ENCODE measurements around the gene DUSP15.
A peak's percentile ranks its signal among the peaks of the same experiment; 100 is the strongest.

DUSP15 gene, protein sequence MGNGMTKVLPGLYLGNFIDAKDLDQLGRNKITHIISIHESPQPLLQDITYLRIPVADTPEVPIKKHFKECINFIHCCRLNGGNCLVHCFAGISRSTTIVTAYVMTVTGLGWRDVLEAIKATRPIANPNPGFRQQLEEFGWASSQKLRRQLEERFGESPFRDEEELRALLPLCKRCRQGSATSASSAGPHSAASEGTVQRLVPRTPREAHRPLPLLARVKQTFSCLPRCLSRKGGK

DNA sequence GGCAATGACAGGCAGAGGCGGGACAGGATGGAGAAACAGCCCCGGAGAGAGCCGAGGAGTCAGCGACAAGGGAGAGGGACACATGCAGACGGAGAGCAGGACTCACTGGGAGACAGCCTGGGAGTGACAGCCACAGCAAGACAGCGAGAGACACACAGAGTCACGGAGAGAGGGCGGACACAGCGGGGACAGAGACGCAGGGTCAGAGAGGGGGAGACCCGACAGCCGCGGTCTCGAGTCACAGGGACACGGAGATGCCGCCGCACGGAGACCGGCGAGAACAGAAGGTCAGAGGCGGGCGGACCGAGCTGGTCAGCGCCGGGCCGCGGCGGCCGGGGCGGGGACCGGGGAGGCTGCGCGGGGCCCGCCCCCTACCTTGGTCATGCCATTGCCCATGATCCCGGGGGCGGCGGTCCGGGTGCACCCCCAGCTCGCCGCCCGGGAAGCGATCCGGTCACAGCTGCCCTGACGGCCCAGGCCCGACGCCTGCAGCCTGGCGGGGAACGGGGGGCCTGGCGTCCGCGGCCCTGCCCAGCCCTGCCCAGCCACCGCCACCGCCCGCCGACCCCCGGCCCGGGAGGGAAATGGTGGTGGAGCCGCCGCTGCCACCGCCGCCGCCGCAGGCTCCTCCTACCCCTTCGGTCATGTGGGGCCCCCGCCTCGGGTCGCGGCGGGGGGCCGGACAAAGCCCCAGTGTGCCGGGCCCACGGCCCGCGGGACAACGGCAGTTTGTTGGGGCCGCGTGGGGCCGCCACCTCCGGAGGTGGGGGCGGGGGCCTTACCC lies at the start of gene DUSP15, which contains the start of gene TTLL9:
Gene DUSP15 (minus strand): TSS at position 586 of the 784 bp plus-strand sequence. CDS start 190 bp downstream, at position 396.
Gene TTLL9 (plus strand): TSS at position 693 of the 784 bp plus-strand sequence. CDS start 493 bp downstream, outside the sequence.
- no peak for DNase-seq

DNA sequence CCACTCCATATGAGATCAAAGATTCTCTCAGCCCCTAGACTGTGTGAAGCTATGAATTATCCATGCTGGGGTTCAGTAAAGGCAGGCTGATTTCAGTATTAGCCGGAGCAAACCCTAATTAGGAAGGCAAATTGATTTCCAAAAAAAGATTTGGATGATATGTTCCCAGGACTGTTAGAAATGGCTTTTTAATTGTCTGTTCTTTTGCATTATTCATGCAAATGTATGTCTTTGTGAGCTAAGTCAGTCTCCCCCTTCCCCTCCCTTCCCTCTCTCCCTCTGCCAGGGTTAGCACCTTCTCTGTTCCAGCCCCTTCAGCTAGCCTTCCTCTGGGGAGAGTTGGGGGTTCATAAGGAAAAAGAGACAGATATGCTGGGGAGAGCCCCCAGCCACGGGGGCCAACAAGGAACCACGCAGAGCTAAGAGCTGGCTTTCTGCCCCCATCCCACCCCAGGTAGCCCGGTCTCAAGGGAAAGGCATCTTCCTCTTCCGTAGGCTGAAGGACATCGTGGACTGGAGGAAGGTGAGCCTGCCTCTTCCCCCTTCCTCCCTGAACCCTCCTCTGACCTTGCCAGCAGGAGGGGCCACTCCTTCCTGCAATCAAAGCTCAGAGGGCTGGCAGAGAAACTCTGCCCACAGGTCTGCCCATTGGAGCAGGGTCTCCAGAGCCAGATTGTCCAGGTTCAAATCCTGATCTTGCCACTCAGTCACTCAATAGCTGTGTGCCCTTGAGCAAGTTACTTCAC lies 49.3 kb upstream of the DUSP15 start:
- DNase-seq: no peak

DNA sequence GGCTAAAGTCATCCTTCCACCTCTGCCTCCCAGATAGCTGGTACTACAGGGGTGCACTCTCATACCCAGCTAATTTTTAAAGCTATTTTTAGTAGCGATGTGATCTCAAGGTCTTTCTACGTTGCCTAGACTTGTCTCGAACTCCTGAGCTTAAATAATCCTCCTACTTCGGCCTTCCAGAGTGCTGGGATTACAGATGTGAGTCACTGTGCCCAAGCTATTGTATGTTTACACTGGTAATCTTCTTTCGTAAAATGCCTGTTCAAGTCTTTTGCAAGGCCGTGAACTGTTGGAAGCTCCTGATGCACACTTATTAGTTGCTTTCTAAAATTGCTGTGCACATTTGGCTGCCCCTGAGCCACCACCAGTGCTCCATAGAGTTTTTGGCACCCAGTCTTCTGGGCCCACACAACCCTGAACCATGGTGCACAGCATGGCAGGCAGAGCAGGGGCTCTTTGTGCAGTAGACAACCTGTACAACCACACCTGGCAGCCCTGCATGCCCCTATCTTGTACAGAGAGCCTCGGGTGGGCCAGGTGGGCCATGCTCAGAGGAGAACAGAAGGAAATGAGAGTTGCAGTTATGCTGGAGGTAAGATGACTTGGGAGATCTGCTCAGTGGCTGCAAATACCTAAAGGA lies 48.3 kb upstream of the DUSP15 start:
- DNase-seq: no peak

DNA sequence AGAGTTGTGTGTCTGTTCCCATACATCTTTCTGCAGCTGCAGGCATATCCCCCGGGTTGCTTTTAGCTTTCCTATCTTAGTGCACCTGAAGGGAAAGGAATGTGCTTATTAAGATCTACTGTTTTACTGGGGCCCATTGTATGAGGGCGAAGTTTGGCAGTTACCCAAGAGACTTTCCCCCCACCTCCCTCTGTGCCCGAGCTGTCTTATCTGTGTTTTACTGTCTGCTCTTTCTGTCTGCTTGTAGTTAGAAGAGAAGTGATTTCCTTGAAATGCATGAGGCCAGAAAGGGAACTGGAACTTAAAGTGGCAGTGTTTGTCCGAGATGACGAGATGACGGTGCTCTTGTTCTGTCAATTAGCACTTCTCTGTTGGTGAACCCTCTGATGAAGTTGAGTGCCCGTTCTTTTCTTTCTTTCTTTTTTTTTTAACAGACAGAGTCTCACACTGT lies 47.7 kb upstream of the DUSP15 start:
- DNase-seq: peak; percentile 32

DNA sequence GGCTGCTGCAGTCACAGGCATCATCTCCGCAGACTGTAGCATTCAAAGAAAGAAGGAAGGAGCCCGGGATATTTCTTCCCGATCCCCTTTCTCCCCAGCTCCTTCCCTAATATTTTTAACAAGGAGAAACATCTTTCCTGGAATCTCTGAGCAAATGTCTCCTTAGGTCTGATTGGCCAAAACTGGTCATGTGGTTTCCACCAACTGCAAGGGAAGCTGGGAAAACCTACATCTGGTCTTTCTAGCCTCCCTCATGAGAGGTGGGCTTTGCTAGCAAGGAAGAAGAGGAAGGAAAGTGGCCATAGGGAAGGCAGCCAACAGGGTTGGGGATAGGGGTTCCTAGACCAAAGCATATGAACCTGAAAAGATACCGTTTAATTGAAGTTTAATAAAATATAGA lies 46.4 kb upstream of the DUSP15 start:
- DNase-seq: no peak

DNA sequence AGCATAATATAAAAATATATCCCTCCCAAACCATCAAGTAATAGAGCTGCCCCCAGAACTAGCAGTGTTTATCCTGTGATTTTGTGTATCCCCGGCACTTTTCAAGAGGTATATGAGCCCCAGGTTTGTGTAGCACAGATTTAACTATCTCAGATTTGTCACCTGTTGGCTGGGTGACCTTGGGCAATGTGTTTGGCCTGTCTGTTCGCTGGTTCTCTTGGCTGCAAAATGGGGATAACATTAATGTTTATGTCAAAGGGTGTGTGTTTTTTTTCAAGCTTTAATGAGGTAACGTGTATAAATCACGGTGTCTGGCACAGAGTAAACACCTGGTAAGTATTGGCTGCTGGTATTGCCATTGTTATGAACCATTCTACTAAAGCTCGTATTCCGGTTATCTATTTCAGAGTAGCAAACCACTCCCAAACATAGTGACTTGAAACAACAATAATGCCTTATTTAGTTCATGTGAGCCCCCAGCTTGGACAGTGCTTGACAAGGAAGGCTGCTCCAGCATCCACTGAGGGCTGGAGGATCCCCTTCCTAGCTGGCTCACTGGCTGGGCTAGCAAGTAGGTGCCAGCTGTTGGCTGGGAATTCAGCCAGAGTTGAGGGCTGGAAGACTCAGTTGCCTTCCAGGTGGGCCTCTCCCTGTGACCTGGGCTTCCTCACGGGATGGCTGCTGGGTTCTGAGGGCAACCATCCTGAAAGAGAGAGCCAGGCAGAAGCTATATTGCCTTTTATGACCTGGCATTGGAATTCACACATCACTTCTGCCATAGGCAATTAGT lies 45.4 kb upstream of the DUSP15 start:
- no peak for DNase-seq

DNA sequence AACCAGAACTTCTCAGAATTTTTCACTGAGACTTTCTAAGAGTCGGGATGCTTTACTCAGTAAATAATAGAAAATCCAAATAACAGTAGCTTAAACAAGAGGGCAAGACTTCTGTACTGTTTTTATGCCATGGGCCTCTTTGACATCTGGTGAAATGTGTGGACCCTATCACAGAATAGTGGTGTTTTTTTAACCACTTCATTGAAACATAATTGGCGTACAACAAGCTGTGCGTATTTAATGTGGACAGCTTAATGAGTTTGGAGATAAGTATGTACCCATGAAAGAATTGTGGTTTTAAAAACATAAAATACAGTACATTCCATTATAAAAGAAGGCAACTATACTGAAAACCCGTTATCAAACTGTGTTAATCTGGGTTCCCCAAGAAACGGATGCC lies 43.8 kb upstream of the DUSP15 start:
- DNase-seq: no peak

DNA sequence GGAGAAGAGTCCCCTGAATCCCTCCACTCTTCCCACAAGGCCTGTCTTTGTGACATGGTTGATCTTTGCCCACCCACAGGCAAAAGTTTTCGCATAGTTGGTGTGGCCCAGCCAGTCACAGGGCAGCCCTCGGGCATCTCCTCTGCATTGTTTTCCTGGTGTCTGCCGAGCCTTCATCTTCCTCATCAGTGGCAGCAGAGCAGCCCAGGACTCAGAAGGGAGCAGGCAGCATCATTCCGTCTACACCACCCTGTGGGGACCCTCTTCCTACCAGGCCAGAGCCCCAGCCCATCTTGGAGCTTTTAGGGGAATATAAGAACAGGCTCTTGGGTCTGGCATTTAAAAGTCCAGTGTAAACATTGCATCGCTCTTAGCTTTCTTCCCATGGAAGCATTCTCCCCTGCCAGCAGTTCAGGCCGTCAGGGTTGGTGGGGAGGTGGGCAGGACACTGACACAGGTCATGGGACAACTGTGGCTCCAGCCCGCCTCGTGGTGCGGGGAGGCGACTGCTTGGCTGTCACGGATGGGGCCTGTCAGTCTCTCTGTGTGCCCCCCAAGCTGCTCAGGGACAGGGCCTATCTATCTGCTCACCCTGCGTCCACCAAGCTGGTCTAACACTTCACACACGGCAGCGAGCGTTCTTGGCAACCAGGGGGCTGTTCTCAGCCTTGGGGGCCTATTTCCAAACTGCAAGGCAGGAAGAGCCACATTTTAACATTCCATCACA lies 43.3 kb upstream of the DUSP15 start:
- DNase-seq: no peak

DNA sequence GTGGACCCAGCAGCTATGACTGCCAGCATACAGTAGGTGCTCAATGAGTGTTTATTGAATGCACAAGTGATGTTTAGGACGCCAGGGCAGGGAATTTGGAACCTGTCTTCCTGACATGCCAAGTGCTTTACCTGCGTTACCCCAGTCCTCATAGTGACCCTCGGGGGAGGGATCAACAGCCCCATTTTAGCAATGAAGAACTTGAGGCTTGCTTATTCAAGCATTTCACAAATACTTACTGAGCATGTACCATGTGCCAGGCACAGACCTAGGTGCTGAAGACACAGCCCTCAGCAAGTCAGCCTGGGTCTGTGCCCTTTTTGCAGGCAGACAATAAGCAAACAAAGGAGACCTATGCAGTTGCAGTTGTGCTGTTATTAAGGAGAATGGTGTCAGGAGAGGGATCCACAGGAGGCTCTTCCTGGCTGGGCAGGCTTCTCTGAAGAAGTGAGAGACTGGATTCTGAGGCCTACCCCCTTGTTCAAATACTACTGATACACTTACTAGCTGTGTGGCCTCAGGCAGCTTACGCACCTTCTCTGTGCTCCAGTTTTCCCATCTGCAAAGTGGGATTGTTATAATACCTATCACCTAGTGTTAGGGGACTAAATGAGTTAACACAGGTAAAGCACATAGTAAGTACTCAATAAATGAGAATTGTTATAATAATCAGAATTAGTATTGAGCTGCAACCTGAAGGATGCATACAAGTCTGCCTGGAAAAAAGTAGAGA lies 39.9 kb upstream of the DUSP15 start:
- no peak for DNase-seq

DNA sequence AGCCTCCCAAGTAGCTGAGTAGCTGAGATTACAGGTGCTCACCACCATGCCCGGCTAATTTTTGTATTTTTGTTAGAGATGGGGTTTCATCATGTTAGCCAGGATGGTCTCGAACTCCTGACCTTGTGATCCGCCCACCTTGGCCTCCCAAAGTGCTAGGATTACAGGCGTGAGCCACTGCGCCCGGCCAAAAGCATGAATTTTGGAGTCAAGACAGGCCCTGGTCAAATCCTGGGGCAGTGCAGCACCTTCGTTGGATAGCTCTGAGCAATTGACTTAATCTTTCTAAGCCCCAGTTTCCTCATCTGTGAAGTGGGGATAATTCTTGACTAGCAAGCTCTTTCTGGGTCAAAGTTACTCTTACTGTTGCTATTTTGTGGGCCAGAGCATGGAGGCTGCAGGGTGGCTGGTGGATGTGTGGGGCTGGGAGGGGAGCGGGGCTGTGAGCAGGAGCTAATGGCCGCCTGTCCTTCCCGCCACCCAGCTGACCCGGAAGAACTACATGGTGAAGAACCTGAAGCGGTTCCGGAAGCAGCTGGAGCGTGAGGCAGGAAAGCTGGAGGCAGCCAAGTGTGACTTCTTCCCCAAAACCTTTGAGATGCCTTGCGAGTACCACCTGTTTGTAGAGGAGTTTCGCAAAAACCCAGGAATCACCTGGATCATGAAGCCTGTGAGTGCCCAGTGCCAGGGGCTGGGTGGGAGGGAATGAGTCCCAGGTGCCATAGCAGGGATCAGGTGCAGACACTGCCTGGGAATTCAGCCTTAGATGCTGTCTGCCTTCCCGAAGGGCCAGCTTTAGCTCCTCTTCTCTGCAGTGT lies 39.1 kb upstream of the DUSP15 start:
- no peak for DNase-seq

DNA sequence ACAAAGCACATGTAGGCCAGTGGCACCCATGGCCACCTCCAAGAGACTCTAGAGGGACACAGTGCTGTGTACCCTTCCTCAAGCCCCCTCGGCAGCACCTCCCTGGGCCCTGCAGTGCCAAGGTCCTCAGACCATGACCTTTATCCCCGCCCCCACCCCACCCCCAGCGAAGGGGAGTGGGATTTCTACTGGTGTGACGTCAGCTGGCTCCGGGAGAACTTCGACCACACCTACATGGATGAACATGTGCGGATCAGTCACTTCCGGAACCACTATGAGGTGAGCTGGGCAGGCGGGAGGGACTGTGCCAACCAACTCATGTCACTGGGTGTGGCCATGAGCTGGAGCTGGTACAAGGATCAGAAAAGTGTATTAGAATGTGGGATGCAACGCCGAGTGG lies 38.1 kb upstream of the DUSP15 start:
- no peak for DNase-seq

DNA sequence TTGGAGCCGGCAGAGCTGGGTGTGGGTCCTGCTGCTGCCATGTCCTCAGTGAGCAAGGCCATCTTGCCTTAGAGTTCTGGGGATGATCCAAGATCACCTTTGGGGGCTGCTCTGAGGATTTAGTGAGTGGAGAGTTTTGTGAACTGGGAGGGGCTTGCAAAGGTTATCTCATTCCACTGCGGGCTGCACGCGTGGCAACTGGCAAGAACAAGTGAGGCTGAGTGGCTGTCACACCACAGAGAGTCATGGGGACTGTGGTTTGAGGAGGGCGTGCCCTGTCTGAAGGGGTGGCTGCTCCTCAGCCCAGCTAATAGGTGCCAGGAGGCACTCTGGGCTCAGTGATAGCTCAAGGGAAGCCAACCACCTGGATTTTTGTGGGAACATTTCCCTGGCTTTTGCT lies 37.7 kb upstream of the DUSP15 start:
- no peak for DNase-seq

DNA sequence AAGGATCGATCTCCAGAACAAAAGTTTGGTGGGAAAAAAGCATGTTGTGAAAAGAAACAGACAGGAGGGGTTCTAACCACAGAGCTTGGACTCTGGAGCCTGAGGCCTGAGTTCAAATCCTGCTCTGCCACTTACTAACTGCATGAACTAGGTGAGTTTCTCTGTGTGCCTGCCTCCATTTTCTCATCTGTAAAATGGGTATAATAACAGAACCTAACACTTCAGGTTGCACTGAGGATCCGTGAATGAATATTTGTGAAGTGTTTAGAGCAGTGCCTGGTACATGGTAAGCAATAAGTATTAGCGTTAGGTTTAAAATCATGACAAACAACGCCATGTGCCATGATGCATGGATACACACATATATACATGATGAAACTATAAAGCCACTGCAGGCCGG lies 36.7 kb upstream of the DUSP15 start:
- no peak for DNase-seq

DNA sequence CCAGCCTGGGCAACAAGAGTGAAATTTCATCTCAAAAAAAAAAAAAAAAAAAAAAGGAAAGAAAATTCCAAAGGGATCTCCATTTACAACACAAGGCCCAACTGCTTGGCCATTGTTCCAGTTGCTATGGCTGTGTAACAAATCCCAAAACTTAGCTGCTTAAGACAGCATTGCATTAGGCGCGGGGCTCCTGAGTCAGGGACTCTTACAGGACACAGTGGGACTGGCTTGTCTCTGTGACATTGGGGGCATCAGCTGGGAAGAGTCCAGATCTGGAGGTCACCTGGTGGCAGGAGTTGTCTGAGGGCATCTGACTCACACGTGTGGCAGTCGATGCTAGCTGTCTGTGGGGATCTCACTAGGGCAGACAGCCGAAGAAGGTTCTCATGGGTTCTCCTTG lies 35.7 kb upstream of the DUSP15 start:
- no peak for DNase-seq

DNA sequence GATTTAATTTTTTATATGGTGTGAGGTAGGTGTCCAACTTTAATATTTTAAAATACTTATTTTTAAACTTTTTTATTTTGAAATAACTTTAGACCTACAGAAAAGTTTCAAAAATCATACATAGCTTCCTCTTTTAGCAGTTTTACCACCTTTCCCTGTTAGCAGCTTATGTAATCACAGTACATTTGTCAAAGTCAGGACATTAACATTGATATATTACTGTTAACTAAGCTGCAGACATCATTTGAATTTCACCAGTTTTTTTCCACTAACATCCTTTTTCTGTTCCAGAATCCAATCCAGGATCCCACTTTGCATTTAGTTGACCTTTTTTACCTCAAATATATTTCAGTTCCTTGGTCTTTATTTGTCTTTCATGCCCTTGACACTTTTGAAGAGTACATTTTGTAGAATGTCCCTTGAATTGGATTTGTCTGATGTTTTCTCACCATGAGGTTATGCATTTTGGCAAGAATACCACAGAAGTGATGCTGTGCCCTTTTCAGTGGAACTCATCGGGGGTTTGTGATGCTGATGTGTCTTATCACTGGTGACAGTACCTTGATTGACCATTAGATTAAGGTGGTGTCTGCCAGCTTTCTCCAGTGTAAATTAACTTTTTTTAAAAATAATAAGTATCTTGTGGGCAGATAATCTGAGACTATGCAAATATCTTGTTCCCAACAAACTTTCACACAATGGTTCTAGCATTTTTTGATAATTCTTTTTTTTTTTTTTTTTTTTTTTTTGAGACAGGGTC lies 33.5 kb upstream of the DUSP15 start:
- DNase-seq: no peak

DNA sequence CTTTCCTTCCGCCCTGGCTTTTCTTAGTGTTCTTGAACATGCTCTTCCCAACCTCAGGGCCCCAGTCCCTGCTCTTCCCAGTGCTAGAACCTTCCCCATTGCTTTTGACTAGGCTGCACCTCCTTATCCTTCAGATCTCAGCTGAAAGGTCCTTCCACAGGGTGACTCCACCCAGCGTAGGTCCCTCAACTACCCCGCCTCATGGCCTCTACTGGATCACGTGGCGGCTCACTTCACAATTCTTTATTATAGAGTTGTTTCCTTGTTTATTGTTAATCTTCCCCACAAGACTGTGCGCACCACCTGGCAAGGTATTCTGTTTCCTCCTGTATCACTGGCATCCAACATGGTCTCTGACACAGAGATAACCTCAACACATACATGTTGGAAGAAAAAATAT lies 31.3 kb upstream of the DUSP15 start:
- DNase-seq: no peak

DNA sequence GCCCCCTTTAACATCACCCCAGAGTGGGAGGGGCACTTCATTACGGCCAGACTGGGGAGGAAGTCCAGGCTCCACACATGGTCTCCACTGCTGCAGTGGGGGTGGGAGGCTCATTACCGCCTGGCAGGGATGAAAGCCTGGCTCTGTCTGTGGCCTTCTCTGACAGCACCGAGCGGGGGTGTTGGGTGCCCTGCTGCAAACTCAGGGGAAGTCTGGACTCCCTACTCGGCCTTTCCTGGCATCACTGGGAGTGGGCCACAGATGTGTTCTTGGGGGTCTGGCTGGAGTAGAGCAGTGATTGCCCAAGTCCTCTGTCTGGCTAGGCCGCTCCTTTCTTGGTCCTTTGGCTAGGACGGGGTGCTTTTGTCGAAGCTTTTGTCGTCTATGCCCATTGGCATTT lies 27.2 kb upstream of the DUSP15 start:
- no peak for DNase-seq

DNA sequence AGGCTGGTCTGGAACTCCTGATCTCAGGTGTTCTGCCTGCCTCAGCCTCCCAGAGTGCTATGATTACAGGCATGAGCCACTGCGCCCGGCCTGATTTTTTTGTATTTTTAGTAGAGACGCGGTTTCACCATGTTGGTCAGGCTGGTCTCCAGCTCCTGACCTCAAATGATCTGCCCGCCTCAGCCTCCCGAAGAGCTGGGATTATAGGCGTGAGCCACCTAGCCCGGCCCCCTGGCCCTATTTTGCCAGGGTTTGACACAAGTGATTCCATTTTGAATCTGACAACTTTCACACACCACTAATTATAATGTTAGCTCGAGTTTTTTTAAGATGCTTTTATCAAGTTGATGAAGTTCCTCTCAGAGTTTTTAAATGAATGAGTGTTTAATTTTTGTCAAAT lies 25.7 kb upstream of the DUSP15 start:
- no peak for DNase-seq

DNA sequence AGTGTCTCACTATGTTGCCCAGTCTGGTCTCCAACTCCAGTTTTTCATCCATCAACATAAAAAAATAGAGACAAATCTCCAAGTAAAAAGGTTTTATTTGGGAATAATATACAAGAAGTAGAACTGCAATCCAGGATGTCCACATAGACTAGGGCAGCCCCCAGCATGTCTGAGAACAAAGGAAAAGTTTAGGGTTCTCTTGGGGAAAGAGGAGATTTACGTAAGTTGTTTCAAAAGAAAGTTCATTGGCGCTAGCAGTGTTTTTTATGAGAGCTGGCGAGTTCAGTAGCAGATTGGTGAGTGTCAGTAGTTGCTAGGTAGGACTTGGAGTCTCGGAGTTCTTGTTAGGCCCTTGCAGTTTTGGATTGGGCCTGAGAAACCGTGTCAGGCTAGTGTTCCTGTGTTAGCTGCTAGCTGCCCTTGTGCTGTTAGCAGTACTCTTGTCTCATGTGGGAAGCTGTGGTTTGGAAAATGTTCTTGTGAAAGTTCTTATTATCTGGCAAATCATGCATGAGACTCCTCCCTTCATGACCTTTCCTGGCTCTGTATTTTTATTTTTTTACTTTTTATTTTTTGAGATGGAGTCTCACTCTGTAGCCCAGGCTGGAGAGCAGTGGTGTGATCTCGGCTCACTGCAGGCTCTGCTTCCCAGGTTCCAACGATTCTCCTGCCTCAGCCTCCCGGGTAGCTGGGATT lies 24.8 kb upstream of the DUSP15 start:
- DNase-seq: peak; percentile 68

Data from CD4-positive, alpha-beta T cell treated with Interferon gamma for 1 hour (primary cell).